Ishikawa (cell line): ENCODE measurements around the gene GIT1.
A peak's percentile ranks its signal among the peaks of the same experiment; 100 is the strongest.

Experiments used
- CREB1 ChIP-seq: IDR thresholded peaks from 2 replicates; pipeline ENCODE4 v1.6.1; 2012; ENCODE audit warnings: low read depth
- EGR1 ChIP-seq: IDR thresholded peaks from 2 replicates; pipeline ENCODE4 v1.6.1; 2012
- EP300 ChIP-seq: IDR thresholded peaks from 2 replicates; pipeline ENCODE4 v1.6.1; 2012; ENCODE audit warnings: borderline replicate concordance
- MAX ChIP-seq: IDR thresholded peaks from 2 replicates; pipeline ENCODE4 v1.6.1; 2012
- RAD21 ChIP-seq: IDR thresholded peaks from 2 replicates; pipeline ENCODE4 v1.6.1; 2012; ENCODE audit warnings: low read depth
- REST ChIP-seq: IDR thresholded peaks from 2 replicates; pipeline ENCODE4 v1.6.1; 2012; ENCODE audit warnings: low read depth, mild to moderate bottlenecking
- YY1 ChIP-seq: IDR thresholded peaks from 2 replicates; pipeline ENCODE4 v1.6.1; 2012; ENCODE audit warnings: low read depth

GRCh38 chr17:29589524-29590410 is at the start of gene GIT1:
- no peak for TF ChIP-seq REST
- peak; percentile 16; the same call in 1 of the 2 replicates for TF ChIP-seq MAX
- peak; percentile 5; the same call in 1 of the 2 replicates for TF ChIP-seq YY1
- TF ChIP-seq EP300, result no peak
- TF ChIP-seq CREB1, result no peak
- no peak for TF ChIP-seq RAD21
- no peak for TF ChIP-seq EGR1
